Astrocyte (in vitro differentiated cells and primary cell): ENCODE results near the gene SLC39A7. TPM values are rescaled to one million over a fixed set of nuclear protein-coding genes. Genes with fewer than 3 reads are reported as not detected.

Source experiments
- DNase-seq: peaks from one replicate; pipeline ENCODE4 v3.0.0-alpha.2; 2010; ENCODE audit warnings: low read depth
- FAIRE-seq: peaks from 2 replicates; lab custom pipeline; 2011; peaks lifted over from hg19 to GRCh38; lab: Jason Lieb, UNC
- H2AFZ ChIP-seq: 2 replicates; pipeline ENCODE4 v1.6.0; 2012; ENCODE audit warnings: low read depth, low read length, inconsistent platforms
- H3K27ac ChIP-seq: 2 replicates; pipeline ENCODE4 v1.5.1; 2011; ENCODE audit warnings: low read depth, low read length, inconsistent platforms
- H3K27me3 ChIP-seq: 2 replicates; pipeline ENCODE4 v1.6.0; 2011; ENCODE audit warnings: low read length, inconsistent platforms; ENCODE audit not compliant: insufficient read depth
- H3K36me3 ChIP-seq: 2 replicates; pipeline ENCODE4 v1.5.1; 2011; ENCODE audit warnings: low read length, inconsistent platforms; ENCODE audit not compliant: insufficient read depth
- H3K4me1 ChIP-seq: 2 replicates; pipeline ENCODE4 v1.5.1; 2011; ENCODE audit warnings: low read length, inconsistent platforms; ENCODE audit not compliant: insufficient read depth
- H3K4me2 ChIP-seq: 2 replicates; pipeline ENCODE4 v1.6.0; 2012; ENCODE audit warnings: low read length, inconsistent platforms
- H3K4me3 ChIP-seq: 2 replicates; pipeline ENCODE4 v1.5.1; 2011; ENCODE audit warnings: low read depth, mild to moderate bottlenecking, low read length, inconsistent platforms; ENCODE audit not compliant: insufficient read depth
- H3K79me2 ChIP-seq: 2 replicates; pipeline ENCODE4 v1.6.0; 2012; ENCODE audit warnings: mild to moderate bottlenecking, low read length, inconsistent platforms; ENCODE audit not compliant: insufficient read depth
- H3K9ac ChIP-seq: 2 replicates; pipeline ENCODE4 v1.6.0; 2012; ENCODE audit warnings: mild to moderate bottlenecking, low read length, inconsistent platforms
- H3K9me3 ChIP-seq: 2 replicates; pipeline ENCODE4 v1.5.1; 2012; ENCODE audit warnings: low read depth, mild to moderate bottlenecking, low read length, inconsistent platforms; ENCODE audit not compliant: insufficient read depth
- H4K20me1 ChIP-seq: 2 replicates; pipeline ENCODE4 v1.6.0; 2012; ENCODE audit warnings: low read length, inconsistent platforms; ENCODE audit not compliant: insufficient read depth
- H3K27ac Mint-ChIP-seq: one replicate; pipeline ENCODE4 v1.8.0; 2021; ENCODE audit warnings: mild to moderate bottlenecking, mixed read lengths; ENCODE audit not compliant: unreplicated experiment
- H3K27me3 Mint-ChIP-seq: one replicate; pipeline ENCODE4 v1.8.0; 2021; ENCODE audit warnings: low read depth, mixed read lengths; ENCODE audit not compliant: unreplicated experiment
- H3K36me3 Mint-ChIP-seq: one replicate; pipeline ENCODE4 v1.8.0; 2021; ENCODE audit warnings: low read depth, mixed read lengths; ENCODE audit not compliant: unreplicated experiment
- H3K4me1 Mint-ChIP-seq: one replicate; pipeline ENCODE4 v1.8.0; 2021; ENCODE audit warnings: low read depth, mixed read lengths; ENCODE audit not compliant: unreplicated experiment
- H3K4me3 Mint-ChIP-seq: one replicate; pipeline ENCODE4 v1.8.0; 2021; ENCODE audit warnings: mild to moderate bottlenecking, moderate library complexity, mixed read lengths; ENCODE audit not compliant: unreplicated experiment
- H3K9me3 Mint-ChIP-seq: one replicate; pipeline ENCODE4 v1.8.0; 2021; ENCODE audit warnings: mild to moderate bottlenecking, mixed read lengths; ENCODE audit not compliant: unreplicated experiment
- CTCF ChIP-seq: IDR thresholded peaks from 2 replicates; pipeline ENCODE4 v1.5.1; 2011; ENCODE audit warnings: low read depth, mild to moderate bottlenecking, inconsistent platforms, low read length, moderate library complexity; ENCODE audit not compliant: insufficient read depth
- EZH2 ChIP-seq: IDR thresholded peaks from 2 replicates; pipeline ENCODE4 v1.6.1; 2012; ENCODE audit warnings: mild to moderate bottlenecking, low read length, inconsistent platforms; ENCODE audit not compliant: insufficient read depth
- total RNA-seq: library from RNA; stranded (reverse); gene quantifications from 2 replicates; pipeline ENCODE4 v1.2.1, GENCODE V29; 2021

The SLC39A7 gene
- total RNA-seq, 1 donor from 2014 or later, result 150 TPM

- H3K4me3 Mint-ChIP-seq, result no peak overlapping the region
- Histone ChIP-seq H3K27me3 (no peaks in the 10 kb centered on the region), H3K27ac (no peak overlapping the region), H2AFZ (no peak overlapping the region), H3K4me3 (no peak overlapping the region), H3K4me1 (peaks cover 16% of the 10 kb centered on the region), H4K20me1 (no peaks in the 10 kb centered on the region), H3K4me2 (no peak overlapping the region), H3K9me3 (no peaks in the 10 kb centered on the region), H3K36me3 (no peaks in the 10 kb centered on the region), H3K9ac (no peak overlapping the region), H3K79me2 (no peaks in the 10 kb centered on the region)
- DNase-seq (no peak), FAIRE-seq (no peak)
- peaks cover 4% of the 10 kb centered on the region for H3K4me1 Mint-ChIP-seq
- TF ChIP-seq CTCF (no peak), EZH2 (no peak)
- H3K36me3 Mint-ChIP-seq, result no peaks in the 10 kb centered on the region
- H3K27ac Mint-ChIP-seq, result no peak overlapping the region
- H3K27me3 Mint-ChIP-seq, result peaks cover 47% of the 10 kb centered on the region
- peaks cover 3% of the 10 kb centered on the region for H3K9me3 Mint-ChIP-seq
Measured at GRCh38 chr6:33164665-33165373, 35.8 kb upstream of the SLC39A7 start.

- no peaks in the 10 kb centered on the region for H3K9me3 ChIP-seq
- H3K79me2 ChIP-seq, result no peaks in the 10 kb centered on the region
- H3K4me1 ChIP-seq, result peaks cover 14% of the 10 kb centered on the region
- peaks cover 4% of the 10 kb centered on the region for H3K4me1 Mint-ChIP-seq
- no peak overlapping the region for H3K4me3 Mint-ChIP-seq
- H3K27ac ChIP-seq, result no peak overlapping the region
- no peak overlapping the region for H2AFZ ChIP-seq
- H3K4me3 ChIP-seq, result no peak overlapping the region
- peaks cover 3% of the 10 kb centered on the region for H3K9me3 Mint-ChIP-seq
- H3K27me3 Mint-ChIP-seq, result peaks cover 47% of the 10 kb centered on the region
- H4K20me1 ChIP-seq, result no peaks in the 10 kb centered on the region
- H3K36me3 ChIP-seq, result no peaks in the 10 kb centered on the region
- H3K9ac ChIP-seq, result no peak overlapping the region
- DNase-seq (no peak), FAIRE-seq (no peak)
- no peaks in the 10 kb centered on the region for H3K36me3 Mint-ChIP-seq
- H3K27ac Mint-ChIP-seq, result no peak overlapping the region
- no peaks in the 10 kb centered on the region for H3K27me3 ChIP-seq
- no peak overlapping the region for H3K4me2 ChIP-seq
- TF ChIP-seq EZH2 (no peak), CTCF (no peak)
Measured at GRCh38 chr6:33165581-33166258, 34.9 kb upstream of the SLC39A7 start.

GRCh38 chr6:33166363-33166762, 34.3 kb upstream of the SLC39A7 start:
- Mint-ChIP-seq H3K27ac (no peak overlapping the region), H3K4me1 (no peaks in the 10 kb centered on the region), H3K4me3 (no peak overlapping the region), H3K27me3 (peaks cover 44% of the 10 kb centered on the region), H3K36me3 (no peaks in the 10 kb centered on the region), H3K9me3 (peaks cover 3% of the 10 kb centered on the region)
- no peaks in the 10 kb centered on the region for H3K27me3 ChIP-seq
- H3K4me3 ChIP-seq, result no peak overlapping the region
- H3K36me3 ChIP-seq, result no peaks in the 10 kb centered on the region
- H3K27ac ChIP-seq, result no peak overlapping the region
- no peak overlapping the region for H3K4me2 ChIP-seq
- H3K9ac ChIP-seq, result no peak overlapping the region
- H3K4me1 ChIP-seq, result peaks cover 7% of the 10 kb centered on the region
- H3K79me2 ChIP-seq, result no peaks in the 10 kb centered on the region
- DNase-seq (no peak), FAIRE-seq (no peak)
- no peak for TF ChIP-seq EZH2
- TF ChIP-seq CTCF, result no peak
- H2AFZ ChIP-seq, result no peak overlapping the region
- H3K9me3 ChIP-seq, result no peaks in the 10 kb centered on the region
- no peaks in the 10 kb centered on the region for H4K20me1 ChIP-seq
